Esophagus (tissue), 2 donors: Measurements from ENCODE around the gene ZSWIM3. TPM values are rescaled to one million over a fixed set of nuclear protein-coding genes. Genes with fewer than 3 reads are reported as not detected.
A peak's percentile ranks its signal among the peaks of the same experiment; 100 is the strongest.

Experiments
- H3K27ac ChIP-seq, 2 donors: one replicate each; pipeline ENCODE4 v1.5.1; 2013; ENCODE audit warnings: low read depth in 2 of 2, mild to moderate bottlenecking in 2 of 2, inconsistent platforms in 1 of 2, low read length in 1 of 2, moderate library complexity in 1 of 2
- H3K27me3 ChIP-seq, 2 donors: one replicate each; pipeline ENCODE4 v1.6.1; 2013; ENCODE audit warnings: low read length in 2 of 2, control low read depth in 1 of 2, mild to moderate bottlenecking in 1 of 2; ENCODE audit not compliant: insufficient read depth in 2 of 2, control insufficient read depth in 1 of 2
- H3K36me3 ChIP-seq, 2 donors: one replicate each; pipeline ENCODE4 v1.6.1; 2013; ENCODE audit warnings: low read length in 1 of 2; ENCODE audit not compliant: control insufficient read depth in 2 of 2, insufficient read depth in 2 of 2
- H3K4me1 ChIP-seq, 2 donors: one replicate each; pipeline ENCODE4 v1.6.1; 2013; ENCODE audit warnings: low read length in 1 of 2; ENCODE audit not compliant: control insufficient read depth in 2 of 2, insufficient read depth in 2 of 2
- H3K4me3 ChIP-seq, 2 donors: one replicate each; pipeline ENCODE4 v1.5.1; 2013; ENCODE audit warnings: low read length in 2 of 2, mild to moderate bottlenecking in 2 of 2, low read depth in 1 of 2, moderate library complexity in 1 of 2
- H3K9me3 ChIP-seq, 2 donors: one replicate each; pipeline ENCODE4 v1.6.1; 2013; ENCODE audit warnings: mild to moderate bottlenecking in 2 of 2, low read depth in 1 of 2, low read length in 1 of 2, moderate library complexity in 1 of 2; ENCODE audit not compliant: control insufficient read depth in 2 of 2, insufficient read depth in 1 of 2
- WGBS, 2 donors: extraction: QIAGEN DNeasy Blood & Tissue Kit; methylation state at CpG; one replicate each; pipeline ENCODE4 v1.1.7; 2013; 5-methylcytosine and 5-hydroxymethylcytosine counted together
- polyA plus RNA-seq, 2 donors: library from polyadenylated mRNA; stranded (reverse); fragments of 200-250 nt; gene quantifications; one replicate each; pipeline ENCODE4 v1.2.3, GENCODE V29; 2013
- donor health status: healthy with polysubstance abuse.
- donor health status: Bipolar disorder and iron deficiency.

Gene ZSWIM3
- polyA plus RNA-seq, 2 donors, result 1.1 to 1.5 TPM

- peaks cover 11 to 16% of the 10 kb centered on the region in 2 donors for H3K36me3 ChIP-seq
- no peak overlapping the region for H3K27ac ChIP-seq
- 90 to 92% methylated on average over 19 of the region's 19 CpGs for WGBS, 2 donors
- H3K4me3 ChIP-seq, result no peak overlapping the region
- peaks cover 0 to 4% of the 10 kb centered on the region in 2 donors for H3K4me1 ChIP-seq
- no peaks in the 10 kb centered on the region for H3K9me3 ChIP-seq
- H3K27me3 ChIP-seq, result no peaks in the 10 kb centered on the region
Measured at GRCh38 chr20:45886590-45887345, 29.4 kb downstream of the ZSWIM3 start.

DNA sequence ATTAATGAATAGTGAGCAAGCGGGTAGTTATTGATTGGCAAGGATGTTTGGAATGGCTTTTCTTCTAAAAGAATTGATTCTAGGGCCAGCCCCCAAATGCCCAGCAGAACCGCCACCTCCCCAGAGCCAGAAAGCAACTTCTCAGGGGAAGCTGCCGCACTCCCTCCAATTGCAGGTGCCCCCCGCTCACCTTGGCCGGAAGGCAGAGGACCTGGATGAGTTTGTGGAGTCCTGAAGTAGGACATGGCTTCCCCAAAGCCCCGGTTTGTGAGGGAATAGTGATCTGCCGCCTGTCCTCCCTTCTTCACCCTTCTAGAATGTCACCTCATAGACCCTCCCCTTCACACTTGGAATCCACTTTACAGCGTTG lies 29.9 kb downstream of the ZSWIM3 start, which contains the start of gene SPATA25:
Gene SPATA25, minus strand, starts transcription at position 277 of the 370 bp plus-strand sequence. Its CDS starts 32 bp downstream, at position 245.
- peaks cover 3 to 10% of the 10 kb centered on the region in 2 donors for H3K4me1 ChIP-seq
- H3K4me3 ChIP-seq, result no peak within 1 kb of the TSS
- H3K9me3 ChIP-seq, result no peaks in the 10 kb centered on the region
- H3K27me3 ChIP-seq, result no peaks in the 10 kb centered on the region
- WGBS, 2 donors, result 90 to 96% methylated on average over 8 of the region's 8 CpGs
- H3K27ac ChIP-seq, result no peak within 1 kb of the TSS
- peaks cover 11 to 16% of the 10 kb centered on the region in 2 donors for H3K36me3 ChIP-seq

DNA sequence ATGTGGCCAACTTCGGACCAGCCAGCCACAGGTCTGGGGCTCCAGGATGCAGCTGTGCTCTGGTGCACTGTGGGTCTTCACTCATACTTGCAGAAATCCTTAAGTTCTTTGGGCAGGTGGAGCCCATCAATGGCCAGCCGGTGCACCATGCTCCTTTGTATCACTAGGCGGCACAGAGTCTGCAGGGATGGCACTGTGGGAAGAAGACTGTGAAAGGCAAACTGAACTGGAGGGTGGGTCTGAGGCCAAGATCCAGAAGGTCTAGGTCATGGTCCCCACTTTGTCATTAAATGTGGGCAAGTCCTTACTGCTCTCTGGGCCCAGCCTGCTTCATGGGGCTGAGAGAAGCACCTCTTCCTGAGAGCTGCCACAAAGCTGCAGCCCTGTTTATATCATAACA lies 31.3 kb downstream of the ZSWIM3 start:
- WGBS, 2 donors, result 90 to 93% methylated on average over 3 of the region's 3 CpGs
- H3K9me3 ChIP-seq, result no peaks in the 10 kb centered on the region
- no peak overlapping the region for H3K27ac ChIP-seq
- H3K36me3 ChIP-seq, result peaks cover 1 to 8% of the 10 kb centered on the region in 2 donors
- no peaks in the 10 kb centered on the region for H3K27me3 ChIP-seq
- H3K4me1 ChIP-seq, result peaks cover 5 to 18% of the 10 kb centered on the region in 2 donors
- H3K4me3 ChIP-seq, result no peak overlapping the region

DNA sequence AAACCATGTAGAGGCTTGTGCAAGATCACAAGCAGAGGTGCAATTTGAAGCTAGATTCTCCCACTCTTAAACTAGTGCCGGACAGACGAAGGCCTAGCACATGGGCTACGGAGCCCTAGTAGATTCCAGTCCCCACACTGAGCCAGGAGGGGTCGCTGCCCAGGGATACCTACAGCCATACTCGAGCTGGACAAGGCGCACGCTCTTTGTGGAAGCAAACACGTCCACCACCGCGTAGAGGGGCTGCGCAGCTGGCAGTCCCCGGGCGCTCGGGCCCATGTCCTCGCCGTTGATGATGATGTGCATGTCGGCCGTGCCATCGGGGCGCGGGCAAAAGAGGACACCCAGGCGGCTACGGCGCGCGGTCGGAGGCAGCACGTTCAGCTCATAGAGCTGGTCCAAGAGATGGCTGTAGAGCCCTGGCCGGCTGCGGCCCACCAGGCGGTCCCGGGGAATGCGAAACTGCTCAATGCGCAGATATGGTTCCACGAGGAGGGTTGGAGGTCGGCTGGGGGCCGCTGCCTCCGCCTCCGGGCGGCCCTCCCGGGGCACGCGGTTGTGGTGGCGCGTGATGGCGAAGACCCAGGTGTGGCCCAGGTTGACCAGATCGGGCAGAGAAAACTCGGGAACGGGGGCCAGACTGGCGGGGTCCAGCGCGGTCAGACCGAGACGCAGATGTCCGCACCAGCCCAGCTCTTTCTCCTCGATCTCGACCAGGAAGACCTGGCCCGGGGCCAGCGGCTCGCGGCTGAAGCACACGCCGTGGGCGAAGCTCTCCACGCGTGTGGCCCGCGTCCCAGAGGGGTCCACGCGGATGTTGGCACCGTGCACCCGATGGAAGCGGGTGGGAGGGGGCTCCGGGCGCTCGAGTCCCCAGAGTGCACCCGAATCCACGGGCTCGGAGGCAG lies 32.9 kb downstream of the ZSWIM3 start:
- Histone ChIP-seq H3K4me1 (peaks cover 7 to 18% of the 10 kb centered on the region in 2 donors), H3K27ac (peak overlapping the region; percentile 80 to 83), H3K27me3 (no peaks in the 10 kb centered on the region), H3K9me3 (no peaks in the 10 kb centered on the region), H3K36me3 (peaks cover 7 to 15% of the 10 kb centered on the region in 2 donors), H3K4me3 (peak overlapping the region; percentile 80 to 86)
- 2 to 4% methylated on average over 68 to 79 of the region's 79 CpGs for WGBS, 2 donors

- Histone ChIP-seq H3K36me3 (peaks cover 7 to 15% of the 10 kb centered on the region in 2 donors), H3K27ac (peak within 1 kb of the TSS; percentile 80 to 83), H3K27me3 (no peaks in the 10 kb centered on the region), H3K9me3 (no peaks in the 10 kb centered on the region), H3K4me1 (peaks cover 7 to 18% of the 10 kb centered on the region in 2 donors), H3K4me3 (peak within 1 kb of the TSS; percentile 80 to 86)
- WGBS, 2 donors, result 1% methylated on average over 69 to 78 of the region's 78 CpGs
Measured at GRCh38 chr20:45890985-45891983, 33.9 kb downstream of the ZSWIM3 start, which contains the start of the genes CTSA and NEURL2. Gene CTSA, plus strand, starts transcription at chr20:45891335. Its CDS starts 234 bp downstream, at chr20:45891569. Gene NEURL2, minus strand, starts transcription at chr20:45891208. Its CDS starts 217 bp downstream, at chr20:45890991.

DNA sequence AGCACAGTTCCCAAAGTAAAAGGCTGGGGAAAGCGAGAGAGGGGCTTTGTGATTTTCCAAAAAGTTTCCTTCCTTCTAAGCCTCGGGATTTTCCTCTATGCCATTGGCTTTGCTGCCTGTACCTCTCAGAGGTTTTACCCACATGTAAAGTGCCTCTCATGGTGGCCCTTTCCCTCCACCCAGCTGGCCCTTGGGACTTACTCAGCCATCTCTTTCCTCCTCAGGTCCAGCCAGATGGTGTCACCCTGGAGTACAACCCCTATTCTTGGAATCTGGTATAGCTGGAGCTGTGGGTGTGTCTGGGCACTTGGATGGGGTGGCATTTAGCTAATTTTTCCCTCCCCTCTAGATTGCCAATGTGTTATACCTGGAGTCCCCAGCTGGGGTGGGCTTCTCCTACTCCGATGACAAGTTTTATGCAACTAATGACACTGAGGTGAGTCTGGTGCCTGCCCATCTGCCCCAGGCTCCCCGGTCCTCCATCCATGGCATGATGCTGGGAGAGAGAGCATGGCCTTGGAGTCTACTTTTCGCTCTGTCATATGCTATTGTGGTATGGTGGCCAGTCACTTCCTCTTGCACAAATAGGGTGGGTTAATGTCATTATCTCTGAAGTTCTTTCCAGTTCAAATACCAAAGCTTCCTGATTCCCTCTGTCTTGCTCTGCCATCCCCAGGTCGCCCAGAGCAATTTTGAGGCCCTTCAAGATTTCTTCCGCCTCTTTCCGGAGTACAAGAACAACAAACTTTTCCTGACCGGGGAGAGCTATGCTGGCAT lies 34.8 kb downstream of the ZSWIM3 start:
- peaks cover 14 to 18% of the 10 kb centered on the region in 2 donors for H3K36me3 ChIP-seq
- H3K27ac ChIP-seq, result no peak overlapping the region
- H3K27me3 ChIP-seq, result no peaks in the 10 kb centered on the region
- whole genome bisulfite sequencing, 2 donors, result 76 to 77% methylated on average over 9 of the region's 9 CpGs
- H3K4me1 ChIP-seq, result peaks cover 7 to 18% of the 10 kb centered on the region in 2 donors
- H3K4me3 ChIP-seq, result peak overlapping the region; percentile 80 to 86
- H3K9me3 ChIP-seq, result no peaks in the 10 kb centered on the region

DNA sequence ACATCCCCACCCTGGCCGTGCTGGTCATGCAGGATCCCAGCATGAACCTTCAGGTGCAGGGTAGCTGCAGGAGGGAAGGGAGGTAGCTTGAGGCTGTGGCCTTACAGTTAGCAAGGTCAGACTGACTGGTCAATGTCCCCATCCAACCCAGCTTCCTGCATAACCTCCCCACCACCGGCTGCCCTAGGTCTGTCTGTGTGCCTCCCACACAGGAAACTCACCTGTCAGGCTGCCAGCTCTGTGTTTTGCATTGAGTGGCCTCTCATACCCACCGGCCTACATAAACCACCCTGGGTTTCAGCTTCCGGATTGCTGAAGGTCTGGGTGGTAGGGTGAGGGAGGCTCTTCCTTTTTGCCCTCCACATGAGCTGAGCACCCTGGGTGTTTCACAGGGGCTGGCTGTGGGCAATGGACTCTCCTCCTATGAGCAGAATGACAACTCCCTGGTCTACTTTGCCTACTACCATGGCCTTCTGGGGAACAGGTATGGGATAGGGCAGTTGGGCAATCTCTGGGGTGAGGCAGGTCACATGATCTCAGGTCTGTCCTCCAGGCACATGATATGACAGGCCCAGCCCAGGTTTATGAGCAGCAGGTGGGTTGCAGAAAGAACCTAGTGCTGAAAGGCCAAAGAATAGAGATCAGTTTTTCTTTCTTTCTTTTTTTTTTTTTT lies 35.5 kb downstream of the ZSWIM3 start:
- 64 to 68% methylated on average over 4 of the region's 4 CpGs for WGBS, 2 donors
- peaks cover 18 to 20% of the 10 kb centered on the region in 2 donors for H3K36me3 ChIP-seq
- peaks cover 7 to 18% of the 10 kb centered on the region in 2 donors for H3K4me1 ChIP-seq
- no peaks in the 10 kb centered on the region for H3K9me3 ChIP-seq
- no peak overlapping the region for H3K4me3 ChIP-seq
- H3K27ac ChIP-seq, result peak overlapping the region in 1 of 2 donors; percentile 26
- no peaks in the 10 kb centered on the region for H3K27me3 ChIP-seq

DNA sequence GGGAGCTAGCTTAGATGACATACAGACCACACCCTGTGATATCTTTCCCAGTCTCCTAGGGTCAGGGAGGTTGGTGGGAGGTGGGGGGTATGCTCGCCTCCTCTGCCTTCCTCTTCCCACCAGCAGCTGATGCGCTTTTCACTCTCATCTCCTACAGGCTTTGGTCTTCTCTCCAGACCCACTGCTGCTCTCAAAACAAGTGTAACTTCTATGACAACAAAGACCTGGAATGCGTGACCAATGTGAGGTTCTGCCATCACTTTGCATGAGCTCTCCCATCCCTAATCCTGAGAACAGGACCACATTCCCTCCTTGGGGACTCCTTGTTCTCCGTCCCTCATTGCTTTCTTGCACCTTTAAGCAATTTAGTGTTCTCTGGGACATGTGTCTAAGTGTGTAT lies 36.4 kb downstream of the ZSWIM3 start:
- WGBS, 2 donors, result 90 to 95% methylated on average over 4 of the region's 4 CpGs
- Histone ChIP-seq H3K36me3 (peaks cover 21% of the 10 kb centered on the region in 2 donors), H3K4me3 (no peak overlapping the region)

More for the DNA sequence above, 36.4 kb downstream of the ZSWIM3 start:
- Histone ChIP-seq H3K4me1 (peaks cover 7 to 18% of the 10 kb centered on the region in 2 donors), H3K27me3 (no peaks in the 10 kb centered on the region), H3K9me3 (no peaks in the 10 kb centered on the region), H3K27ac (no peak overlapping the region)
